H1 (cell line): ENCODE data around the gene CD79A. TPM values are rescaled to one million over a fixed set of nuclear protein-coding genes. Genes with fewer than 3 reads are reported as not detected.

Source experiments
- CTCF ChIA-PET: fragments of 300-600 bp; sonication (Branson Sonifier 250); formaldehyde crosslinking; loops from one replicate; lab custom pipeline; 2021; ENCODE audit not compliant: partially characterized antibody; lab: Charles Lee
- POLR2A ChIA-PET: fragments of 300-600 bp; sonication (Branson Sonifier 250); formaldehyde crosslinking; loops from one replicate; lab custom pipeline; 2021; ENCODE audit warnings: inconsistent platforms; ENCODE audit not compliant: partially characterized antibody; lab: Charles Lee
- DNase-seq, 2 experiments: peaks; one replicate each; pipeline versions ENCODE4 v3.0.0 to v3.0.0-alpha.2; 2010 to 2022; ENCODE audit warnings: low spot score in 2 of 2, low read depth in 1 of 2, mixed read lengths in 1 of 2
- FAIRE-seq: peaks from 2 replicates; lab custom pipeline; 2011; peaks lifted over from hg19 to GRCh38; lab: Jason Lieb, UNC
- H2AFZ ChIP-seq: 2 replicates; pipeline ENCODE4 v1.8.1; 2012; ENCODE audit warnings: low read length, inconsistent platforms
- H2AK5ac ChIP-seq: 2 replicates; pipeline ENCODE4 v1.6.1; 2013; ENCODE audit warnings: low read depth, low read length
- H2BK120ac ChIP-seq: replicated peaks from 2 replicates; pipeline ENCODE3; 2013; ENCODE audit warnings: low read depth, low read length, inconsistent platforms
- H2BK12ac ChIP-seq: 2 replicates; pipeline ENCODE4 v1.6.1; 2013; ENCODE audit warnings: low read depth, low read length
- H2BK15ac ChIP-seq: 2 replicates; pipeline ENCODE4 v1.6.1; 2013; ENCODE audit warnings: low read length
- H2BK20ac ChIP-seq: 2 replicates; pipeline ENCODE4 v1.6.1; 2013; ENCODE audit warnings: low read length
- H2BK5ac ChIP-seq: 2 replicates; pipeline ENCODE4 v1.6.1; 2013; ENCODE audit warnings: low read depth, low read length
- H3K14ac ChIP-seq: 2 replicates; pipeline ENCODE4 v1.6.1; 2013; ENCODE audit warnings: inconsistent platforms; ENCODE audit not compliant: insufficient read length
- H3K18ac ChIP-seq: 2 replicates; pipeline ENCODE4 v1.6.1; 2013; ENCODE audit warnings: low read length; ENCODE audit errors: extremely low read depth
- H3K23ac ChIP-seq: 2 replicates; pipeline ENCODE4 v1.6.1; 2013; ENCODE audit warnings: inconsistent platforms; ENCODE audit not compliant: insufficient read length
- H3K23me2 ChIP-seq: 2 replicates; pipeline ENCODE4 v1.6.1; 2013; ENCODE audit warnings: low read depth, low read length
- H3K27ac ChIP-seq: 2 replicates; pipeline ENCODE4 v1.6.1; 2011; ENCODE audit warnings: low read depth, low read length, inconsistent platforms
- H3K27me3 ChIP-seq, 4 experiments: replicated peaks in 1 of 4; 1 replicate in 1 of 4; 2 replicates in 3 of 4; pipeline versions ENCODE4 v1.6.1 to v1.8.1; 2011 to 2013; ENCODE audit warnings: low read length in 3 of 4, mild to moderate bottlenecking in 3 of 4, inconsistent platforms in 2 of 4, mixed read lengths in 2 of 4, moderate library complexity in 1 of 4; ENCODE audit not compliant: control insufficient read depth in 3 of 4, insufficient read depth in 3 of 4; ENCODE audit errors: extremely low read depth in 1 of 4
- H3K36me3 ChIP-seq, 4 experiments: 2 replicates each; pipeline versions ENCODE4 v1.6.1 to v1.8.1; 2011 to 2013; ENCODE audit warnings: mild to moderate bottlenecking in 4 of 4, low read length in 3 of 4, moderate library complexity in 2 of 4, control low read depth in 1 of 4, inconsistent platforms in 1 of 4; ENCODE audit not compliant: insufficient read depth in 4 of 4, control insufficient read depth in 2 of 4
- H3K4ac ChIP-seq: replicated peaks from 2 replicates; pipeline ENCODE3; 2013; ENCODE audit warnings: low read length, low read depth, mixed read lengths, inconsistent platforms; ENCODE audit not compliant: insufficient read length
- H3K4me1 ChIP-seq, 4 experiments: replicated peaks in 1 of 4; 1 replicate in 1 of 4; 2 replicates in 3 of 4; pipeline versions ENCODE4 v1.6.1 to v1.8.1; 2011 to 2013; ENCODE audit warnings: low read length in 3 of 4, inconsistent platforms in 2 of 4, mixed read lengths in 1 of 4; ENCODE audit not compliant: insufficient read depth in 4 of 4, control insufficient read depth in 3 of 4
- H3K4me2 ChIP-seq, 2 experiments: 2 replicates each; pipeline versions ENCODE4 v1.6.1 to v1.8.1; 2011 to 2013; ENCODE audit warnings: low read depth in 2 of 2, low read length in 2 of 2, control low read depth in 1 of 2, inconsistent platforms in 1 of 2, mild to moderate bottlenecking in 1 of 2; ENCODE audit not compliant: insufficient read depth in 1 of 2
- H3K4me3 ChIP-seq, 4 experiments: fragments of 200-600, 300-600 bp in 1 of 4; sonication (generic), shearing (Covaris generic), sonication (Bioruptor Twin) in 1 of 4; 2 replicates each; pipeline versions ENCODE4 v1.5.1 to v1.8.1; 2011 to 2016; ENCODE audit warnings: low read length in 4 of 4, low read depth in 3 of 4, control low read depth in 2 of 4, inconsistent platforms in 2 of 4, mild to moderate bottlenecking in 2 of 4, mixed read lengths in 1 of 4, moderate library complexity in 1 of 4; ENCODE audit not compliant: insufficient read depth in 2 of 4; ENCODE audit errors: extremely low read depth in 1 of 4
- H3K56ac ChIP-seq: replicated peaks from 2 replicates; pipeline ENCODE3; 2013; ENCODE audit warnings: low read depth, mild to moderate bottlenecking, mixed read lengths, low read length, inconsistent platforms; ENCODE audit not compliant: insufficient read length
- H3K79me1 ChIP-seq: 2 replicates; pipeline ENCODE4 v1.6.1; 2013; ENCODE audit warnings: low read depth, low read length, control low read depth
- H3K79me2 ChIP-seq, 2 experiments: 2 replicates each; pipeline versions ENCODE4 v1.6.1 to v1.8.1; 2012 to 2013; ENCODE audit warnings: low read length in 2 of 2, mild to moderate bottlenecking in 2 of 2, inconsistent platforms in 1 of 2; ENCODE audit not compliant: insufficient read depth in 2 of 2, control insufficient read depth in 1 of 2
- H3K9ac ChIP-seq, 4 experiments: replicated peaks in 1 of 4; 1 replicate in 1 of 4; 2 replicates in 3 of 4; pipeline versions ENCODE4 v1.6.1 to v1.8.1; 2011 to 2013; ENCODE audit warnings: low read depth in 3 of 4, low read length in 3 of 4, control low read depth in 2 of 4, mild to moderate bottlenecking in 2 of 4, moderate library complexity in 2 of 4, inconsistent platforms in 1 of 4; ENCODE audit errors: extremely low read depth in 1 of 4
- H3K9me3 ChIP-seq, 2 experiments: 2 replicates each; pipeline versions ENCODE4 v1.6.1 to v1.8.1; 2012 to 2013; ENCODE audit warnings: mild to moderate bottlenecking in 2 of 2, moderate library complexity in 2 of 2, control low read depth in 1 of 2, inconsistent platforms in 1 of 2, low read depth in 1 of 2, low read length in 1 of 2, mixed read lengths in 1 of 2; ENCODE audit not compliant: insufficient read depth in 2 of 2
- H4K20me1 ChIP-seq, 2 experiments: replicated peaks in 1 of 2; 2 replicates each; pipeline versions ENCODE3 to v1.8.1; 2011 to 2013; ENCODE audit warnings: inconsistent platforms in 2 of 2, low read length in 2 of 2, mild to moderate bottlenecking in 1 of 2; ENCODE audit not compliant: insufficient read depth in 2 of 2, control insufficient read depth in 1 of 2
- H4K5ac ChIP-seq: 2 replicates; pipeline ENCODE4 v1.6.1; 2013; ENCODE audit warnings: low read length, low read depth, mixed read lengths, inconsistent platforms; ENCODE audit not compliant: insufficient read length
- H4K8ac ChIP-seq: 2 replicates; pipeline ENCODE4 v1.8.0; 2013; ENCODE audit warnings: mild to moderate bottlenecking, moderate library complexity, low read length, inconsistent platforms; ENCODE audit not compliant: insufficient read depth; ENCODE audit errors: extremely low read depth
- H4K91ac ChIP-seq: replicated peaks from 2 replicates; pipeline ENCODE3; 2013; ENCODE audit warnings: low read length, mixed read lengths, inconsistent platforms; ENCODE audit not compliant: insufficient read length
- EZH2 ChIP-seq: fragments of 200-600 bp; sonication (generic); IDR thresholded peaks from 2 replicates; pipeline ENCODE4 v1.7.1; 2012; ENCODE audit warnings: low read depth, mild to moderate bottlenecking, moderate library complexity, low read length, inconsistent platforms; ENCODE audit not compliant: severe bottlenecking
- JUN ChIP-seq: IDR thresholded peaks from 2 replicates; pipeline ENCODE4 v1.6.1; 2011; ENCODE audit warnings: low read depth, mild to moderate bottlenecking, improper control_type of control experiment, low read length
- SIN3A ChIP-seq, 2 experiments: IDR thresholded peaks in 1 of 2; conservative IDR thresholded peaks in 1 of 2; 2 replicates each; pipeline ENCODE4 v1.6.1; 2011 to 2012; ENCODE audit warnings: low read length in 2 of 2, improper control_type of control experiment in 1 of 2, low read depth in 1 of 2, mild to moderate bottlenecking in 1 of 2
- SIX5 ChIP-seq: IDR thresholded peaks from 2 replicates; pipeline ENCODE4 v1.6.1; 2011; ENCODE audit warnings: mild to moderate bottlenecking, low read depth, low read length
- SUZ12 ChIP-seq: fragments of 200-600 bp; sonication (generic); IDR thresholded peaks from 2 replicates; pipeline ENCODE4 v1.6.1; 2012; ENCODE audit warnings: mild to moderate bottlenecking, inconsistent platforms, low read length, moderate library complexity, mixed read lengths
- TEAD4 ChIP-seq: IDR thresholded peaks from 2 replicates; pipeline ENCODE4 v1.6.1; 2012; ENCODE audit warnings: low read depth, low read length, inconsistent platforms, mixed read lengths
- WGBS, 2 experiments: shearing (Covaris generic) in 1 of 2; methylation state at CpG; one replicate each; pipeline versions ENCODE4 v1.1.6 to v1.1.7; 2013 to 2015; ENCODE audit warnings: low lambda C conversion rate in 2 of 2, mixed read lengths in 2 of 2, inconsistent platforms in 1 of 2, low coverage in 1 of 2, missing lambda C conversion rate in 1 of 2; ENCODE audit not compliant: insufficient replicate concordance in 2 of 2, insufficient coverage in 1 of 2, insufficient read length in 1 of 2; ENCODE audit errors: extremely low coverage in 1 of 2, missing lambda C conversion rate in 1 of 2; 5-methylcytosine and 5-hydroxymethylcytosine counted together
- polyA plus RNA-seq, 7 experiments: library from polyadenylated mRNA; depleted of rRNA in 3 of 7; stranded (reverse) in 5 of 7; unstranded in 2 of 7; fragments of >200 nt in 5 of 7; fragments of 200-250 nt in 2 of 7; gene quantifications; 1 replicate in 5 of 7; 2 replicates in 1 of 7; 4 replicates in 1 of 7; pipeline versions ENCODE4 v1.2.1 to v1.2.3, GENCODE V29; 2011 to 2013; ENCODE audit warnings: missing spikeins in 2 of 7, mixed read lengths in 2 of 7
- total RNA-seq: library from RNA; stranded (reverse); fragmentation: NEBNext Ultra II Directional; extraction: Animal tissue kit (Norgen Biotek cat#: 25700); gene quantifications from 2 replicates; pipeline ENCODE4 v1.2.1, GENCODE V29; 2021

Gene CD79A
- total and polyA plus RNA-seq, 2 of the 8 experiments (the other 6 are each of a cell fraction or from before 2014, with no cell fraction given): 0.54 to 0.77 TPM

GRCh38 chr19:41922585-41922984 lies 45.5 kb downstream of the CD79A start:
- no peaks in the 10 kb centered on the region; the same call in 1 of the 2 replicates for H3K79me1 ChIP-seq
- H4K91ac ChIP-seq: no peak overlapping the region
- no peak overlapping the region for H3K27ac ChIP-seq
- H3K36me3 ChIP-seq: no peaks in the 10 kb centered on the region
- no peaks in the 10 kb centered on the region for H3K9me3 ChIP-seq
- H3K23me2 ChIP-seq: peaks cover 10% of the 10 kb centered on the region
- H2AFZ ChIP-seq: no peak overlapping the region
- peaks cover 0 to 14% (median 10%) of the 10 kb centered on the region in 4 experiments; a peak in 6 of 7 replicates for H3K4me1 ChIP-seq
- ChIA-PET POLR2A (interaction anchor here (0.7 to 3.8 kb wide), 8 partner anchors 8 to 62 kb away, joined by 3 to 20 read pairs (median 5); partner anchors contain the start of gene RPS19), CTCF (interaction anchor here (0.9 to 2.1 kb wide), 10 partner anchors 8 to 59 kb away, joined by 3 to 9 read pairs (median 3); no protein-coding TSS in a partner anchor)
- FAIRE-seq (no peak), DNase-seq (no peak)
- no peak overlapping the region; the same call in 1 of the 2 replicates for H2BK15ac ChIP-seq
- TF ChIP-seq JUN (no peak), EZH2 (peak; percentile 6), SIX5 (no peak), TEAD4 (no peak), SIN3A (conservative IDR thresholded peaks at IDR 0.05 in 1 of 2, IDR thresholded peaks at IDR 0.05 in 1 of 2; ENCODE audit: low read depth in 1 of 2, low read length in 2 of 2) (no peak), SUZ12 (no peak)
- no peak overlapping the region for H3K56ac ChIP-seq
- H3K27me3 ChIP-seq: peaks cover 75 to 99% (median 97%) of the 10 kb centered on the region in 4 experiments
- H3K14ac ChIP-seq: no peak overlapping the region
- H2BK12ac ChIP-seq: 0 out of 2 replicates have a peak overlapping the region, but pooled peaks have one; percentile 9
- no peak overlapping the region for H4K5ac ChIP-seq
- H3K4ac ChIP-seq: no peak overlapping the region
- H3K79me2 ChIP-seq: no peaks in the 10 kb centered on the region
- H3K23ac ChIP-seq: no peak overlapping the region
- H2AK5ac ChIP-seq: no peak overlapping the region
- H3K9ac ChIP-seq: no peak overlapping the region
- no peak overlapping the region for H2BK5ac ChIP-seq
- H4K20me1 ChIP-seq: peaks cover 7 to 42% of the 10 kb centered on the region in 2 experiments
- 27% methylated on average over 7 of the region's 18 CpGs; no CpG with 5 or more reads in 1 of the 2 experiments for WGBS, 2 experiments
- no peak overlapping the region for H3K18ac ChIP-seq
- H2BK120ac ChIP-seq: no peak overlapping the region
- peak overlapping the region in 2 of 4 experiments; percentile 4 to 44; a peak in 4 of 8 replicates for H3K4me3 ChIP-seq
- no peak overlapping the region for H4K8ac ChIP-seq
- peak overlapping the region; percentile 23 to 53 for H3K4me2 ChIP-seq
- no peak overlapping the region for H2BK20ac ChIP-seq
